ENCODE results near the gene NUDT3. TPM values are rescaled to one million over a fixed set of nuclear protein-coding genes. Genes with fewer than 3 reads are reported as not detected.

NUDT3 gene
- total and polyA plus RNA-seq, 9 of the 15 experiments (the other 6 are each of a cell fraction or from before 2014, with no cell fraction given) = 5.4 to 81.2 (median 56.4) TPM

DNA sequence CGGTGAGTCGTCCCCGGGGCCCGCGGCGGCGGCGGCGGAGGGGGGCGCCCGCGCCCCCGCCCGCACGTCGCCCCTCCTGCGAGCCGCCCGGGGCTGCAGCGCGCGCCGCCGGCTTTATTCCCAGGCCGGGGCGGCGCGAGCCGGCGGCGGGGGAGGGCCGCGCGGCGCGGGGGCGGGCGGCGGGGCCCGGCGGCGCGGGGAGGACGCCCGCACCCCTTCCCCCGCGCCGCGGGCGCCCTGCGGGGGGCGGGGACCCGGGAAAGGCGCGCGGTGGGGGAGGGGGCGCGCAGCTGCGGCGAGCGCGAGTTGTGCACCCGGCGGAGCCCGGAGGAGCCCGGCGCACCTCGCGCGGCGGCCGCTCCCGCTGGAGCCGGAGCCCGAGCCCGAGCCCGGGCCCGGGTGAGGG lies 155.2 kb downstream of the NUDT3 start (continued):
- no peak for TF ChIP-seq ZNF224 (CRISPR knock-in tag; IDR thresholded peaks at IDR 0.05)
- no peak for TF ChIP-seq NRF1 (conservative IDR thresholded peaks at IDR 0.05 in 1 of 2, IDR thresholded peaks at IDR 0.05 in 1 of 2)
- no peak for TF ChIP-seq ZNF436 (CRISPR knock-in tag; IDR thresholded peaks at IDR 0.05)
- no peak for TF ChIP-seq TEAD1 (CRISPR knock-in tag; IDR thresholded peaks at IDR 0.05)
- TF ChIP-seq ZBTB7A (IDR thresholded peaks at IDR 0.05; ENCODE audit: borderline replicate concordance, control insufficient read depth, low read depth, low read length) = peak; percentile 49; the same call in 1 of the 2 replicates
- peak; percentile 6; the same call in 1 of the 2 replicates for TF ChIP-seq GATAD2B (IDR thresholded peaks at IDR 0.05; ENCODE audit: borderline replicate concordance)
- TF ChIP-seq, protein P1, sequence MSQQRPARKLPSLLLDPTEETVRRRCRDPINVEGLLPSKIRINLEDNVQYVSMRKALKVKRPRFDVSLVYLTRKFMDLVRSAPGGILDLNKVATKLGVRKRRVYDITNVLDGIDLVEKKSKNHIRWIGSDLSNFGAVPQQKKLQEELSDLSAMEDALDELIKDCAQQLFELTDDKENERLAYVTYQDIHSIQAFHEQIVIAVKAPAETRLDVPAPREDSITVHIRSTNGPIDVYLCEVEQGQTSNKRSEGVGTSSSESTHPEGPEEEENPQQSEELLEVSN (IDR thresholded peaks at IDR 0.05; ENCODE audit: borderline replicate concordance in 1 of 2, extremely low read depth in 1 of 2, insufficient read depth in 1 of 2, insufficient read length in 1 of 2, low read depth in 1 of 2, low read length in 1 of 2, poor library complexity in 1 of 2, severe bottlenecking in 1 of 2) = peak in 1 of 2 experiments; percentile 43
- TF ChIP-seq NONO (IDR thresholded peaks at IDR 0.05; ENCODE audit: low read depth in 2 of 2, low read length in 1 of 2) = peak in 1 of 2 experiments; percentile 23; a peak in 1 of 4 replicates
